GM20000 (cell line): ENCODE results near the gene FARP2.
"Not testable (repeated sequence)": the region's sequence is repeated elsewhere in the genome, so short reads cannot be mapped to it uniquely, and the experiment has no call there.

Experiments
- DNase-seq: peaks from one replicate; pipeline ENCODE4 v3.0.0; 2012; ENCODE audit warnings: low spot score
- TF ChIP-seq, protein P1 (sequence below): IDR thresholded peaks from 2 replicates; pipeline ENCODE4 v1.5.1; 2012; ENCODE audit warnings: mild to moderate bottlenecking, control low read depth; ENCODE audit errors: extremely low read depth, missing control alignments

FARP2 gene

DNA sequence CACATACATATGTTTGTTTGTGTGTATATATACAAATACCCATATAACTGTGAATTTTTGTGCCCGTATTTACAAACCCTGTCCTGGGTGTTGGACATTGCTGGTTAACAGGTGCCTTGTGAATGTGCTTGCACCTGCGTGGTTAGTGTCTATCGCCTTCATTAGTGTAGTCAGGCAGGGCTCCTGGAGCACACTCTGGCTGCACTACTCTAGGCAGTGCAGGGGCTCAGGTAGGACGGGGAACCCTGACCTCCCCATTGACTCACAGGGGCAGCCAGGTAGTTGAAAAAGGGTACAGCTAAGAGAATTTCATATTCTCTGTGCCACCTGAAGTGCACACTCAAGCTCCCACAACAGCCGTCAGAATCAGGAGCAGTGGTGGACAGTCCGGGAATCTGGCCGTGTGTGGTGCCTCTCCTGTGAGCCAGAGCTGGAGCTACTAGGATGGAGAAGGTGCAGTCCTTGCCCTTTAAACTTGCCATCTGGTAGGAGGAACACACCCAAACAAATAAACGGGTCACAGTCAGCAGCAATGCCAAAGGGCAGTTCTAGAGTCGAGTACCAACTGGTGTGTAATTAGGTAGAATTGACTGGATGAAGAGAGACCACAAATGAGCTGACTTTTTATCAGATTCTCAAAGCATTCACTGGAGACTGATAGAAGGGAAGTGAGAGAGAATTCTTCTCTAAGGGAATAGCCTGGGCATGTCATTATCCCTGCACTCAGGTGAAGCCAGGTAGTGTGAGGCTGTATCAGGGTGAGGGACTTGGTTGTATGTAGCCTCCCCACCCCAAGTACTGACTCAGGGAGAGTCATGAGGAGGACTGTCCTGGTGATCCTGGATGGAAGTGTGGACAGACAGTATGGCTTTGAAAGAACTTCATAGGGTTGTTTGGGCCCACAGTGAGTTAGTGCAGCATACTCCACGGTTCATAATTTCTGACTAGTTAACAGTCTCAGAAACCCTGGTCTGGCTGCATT is 44.1 kb downstream of the FARP2 start:
- no peak for DNase-seq

DNA sequence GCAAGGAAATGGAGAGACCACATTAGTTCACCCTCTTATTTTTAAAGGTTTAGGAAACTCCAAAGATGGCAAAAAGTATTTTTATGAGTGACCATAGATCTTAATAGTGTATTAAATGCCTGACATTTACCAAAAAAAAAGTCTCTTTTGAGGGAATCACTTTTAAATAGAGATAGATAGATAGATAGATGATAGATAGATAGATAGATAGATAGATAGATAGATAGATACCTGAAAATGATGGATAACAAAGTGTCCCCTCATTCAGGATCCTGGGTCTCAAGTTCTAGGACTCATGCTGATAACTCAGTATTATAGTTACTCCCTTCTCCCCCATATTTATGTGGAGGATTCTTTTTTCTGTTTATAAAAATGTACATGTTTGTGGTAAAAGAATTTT is 52.8 kb downstream of the FARP2 start:
- TF ChIP-seq, protein P1, sequence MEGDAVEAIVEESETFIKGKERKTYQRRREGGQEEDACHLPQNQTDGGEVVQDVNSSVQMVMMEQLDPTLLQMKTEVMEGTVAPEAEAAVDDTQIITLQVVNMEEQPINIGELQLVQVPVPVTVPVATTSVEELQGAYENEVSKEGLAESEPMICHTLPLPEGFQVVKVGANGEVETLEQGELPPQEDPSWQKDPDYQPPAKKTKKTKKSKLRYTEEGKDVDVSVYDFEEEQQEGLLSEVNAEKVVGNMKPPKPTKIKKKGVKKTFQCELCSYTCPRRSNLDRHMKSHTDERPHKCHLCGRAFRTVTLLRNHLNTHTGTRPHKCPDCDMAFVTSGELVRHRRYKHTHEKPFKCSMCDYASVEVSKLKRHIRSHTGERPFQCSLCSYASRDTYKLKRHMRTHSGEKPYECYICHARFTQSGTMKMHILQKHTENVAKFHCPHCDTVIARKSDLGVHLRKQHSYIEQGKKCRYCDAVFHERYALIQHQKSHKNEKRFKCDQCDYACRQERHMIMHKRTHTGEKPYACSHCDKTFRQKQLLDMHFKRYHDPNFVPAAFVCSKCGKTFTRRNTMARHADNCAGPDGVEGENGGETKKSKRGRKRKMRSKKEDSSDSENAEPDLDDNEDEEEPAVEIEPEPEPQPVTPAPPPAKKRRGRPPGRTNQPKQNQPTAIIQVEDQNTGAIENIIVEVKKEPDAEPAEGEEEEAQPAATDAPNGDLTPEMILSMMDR: no peak
- no peak for DNase-seq

More for the DNA sequence above, 44.1 kb downstream of the FARP2 start:
- TF ChIP-seq, protein P1: no peak

DNA sequence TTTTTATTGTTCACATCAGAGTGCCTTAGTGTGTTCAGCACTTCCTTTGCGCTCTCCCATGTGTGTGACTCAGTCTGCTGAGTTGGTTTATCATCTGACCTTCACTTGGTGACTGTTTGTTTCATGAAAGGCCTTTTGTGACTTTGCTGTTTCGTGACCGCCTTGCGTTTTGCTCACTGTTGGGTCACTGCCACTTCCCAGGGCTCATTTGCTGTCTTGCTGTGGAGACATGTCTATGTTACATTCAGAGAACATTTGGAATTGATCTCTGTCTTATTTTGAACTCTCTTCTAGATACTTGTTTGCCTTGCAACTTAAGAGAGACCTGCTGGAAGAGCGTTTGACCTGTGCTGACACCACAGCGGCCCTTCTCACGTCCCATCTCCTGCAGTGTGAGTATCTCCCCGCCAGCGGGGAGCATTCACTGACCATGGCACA is 54.7 kb downstream of the FARP2 start:
- TF ChIP-seq, protein P1: no peak
- DNase-seq: no peak

DNA sequence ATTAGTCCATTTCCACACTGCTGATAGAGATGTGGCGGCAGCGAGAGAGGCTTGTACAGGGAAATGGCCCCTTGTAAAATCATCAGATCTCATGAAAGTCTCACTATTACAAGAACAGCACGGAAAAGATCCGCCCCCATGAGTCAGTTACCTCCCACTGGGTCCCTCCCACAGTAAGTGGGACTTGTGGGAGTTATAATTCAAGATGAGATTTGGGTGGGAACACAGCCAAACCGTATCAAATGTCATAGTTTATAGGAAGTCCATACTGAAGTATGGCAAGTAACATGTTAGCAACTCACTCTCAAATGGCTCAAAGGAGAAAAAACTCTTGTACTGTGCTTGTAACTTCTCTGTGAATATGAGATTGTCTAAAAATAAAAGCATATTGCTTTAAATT is 56.1 kb downstream of the FARP2 start:
- TF ChIP-seq, protein P1: no peak
- no peak for DNase-seq

DNA sequence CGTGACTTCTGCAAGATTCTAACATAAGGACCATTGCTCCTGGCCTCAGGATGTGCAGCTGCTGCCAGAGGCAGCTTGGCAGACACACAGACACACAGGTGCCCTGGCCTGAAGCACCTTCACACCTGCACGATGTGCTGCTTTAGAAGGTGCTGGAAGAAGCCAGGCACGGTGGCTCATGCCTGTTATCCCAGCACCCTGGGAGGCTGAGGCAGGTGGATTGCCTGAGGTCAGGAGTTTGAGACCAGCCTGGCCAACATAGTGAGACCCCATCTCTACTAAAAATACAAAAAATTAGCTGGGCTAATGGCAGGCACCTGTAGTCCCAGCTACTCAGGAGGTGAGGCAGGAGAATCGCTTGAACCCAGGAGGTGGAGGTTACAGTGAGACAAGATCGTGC is 57.4 kb downstream of the FARP2 start:
- not testable (repeated sequence) for DNase-seq

DNA sequence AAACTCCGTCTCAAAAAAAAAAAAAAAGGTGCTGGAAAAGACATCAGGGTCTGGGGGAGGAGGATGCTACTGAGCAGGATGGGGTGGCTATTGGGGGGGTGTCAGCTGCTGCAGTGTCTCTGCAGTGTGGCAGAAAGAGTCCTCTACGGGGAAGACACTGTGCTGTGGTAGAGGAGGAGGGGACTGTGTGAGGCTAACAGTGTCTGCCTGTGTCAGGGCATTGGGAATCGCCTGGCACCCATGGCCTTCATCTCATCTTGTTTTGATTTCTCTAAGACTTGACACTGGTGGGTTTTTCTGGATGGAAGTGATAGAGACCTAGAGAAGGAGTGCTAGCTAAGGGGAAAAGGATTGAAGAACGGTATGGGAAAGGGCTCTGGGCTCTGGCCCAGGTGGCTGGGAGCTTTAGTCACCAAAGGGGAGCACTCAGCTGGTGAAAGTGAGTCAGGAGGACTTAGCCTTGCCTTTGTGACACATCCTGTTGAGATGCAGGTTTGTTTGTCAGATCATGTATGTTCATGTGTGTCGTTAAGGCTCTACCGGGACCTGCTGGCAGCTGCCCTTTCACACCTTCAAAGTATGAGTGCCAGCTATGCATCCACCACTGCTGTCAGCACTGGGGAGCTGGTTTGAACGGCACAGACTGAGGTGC is 58.0 kb downstream of the FARP2 start:
- TF ChIP-seq, protein P1: no peak
- no peak for DNase-seq

DNA sequence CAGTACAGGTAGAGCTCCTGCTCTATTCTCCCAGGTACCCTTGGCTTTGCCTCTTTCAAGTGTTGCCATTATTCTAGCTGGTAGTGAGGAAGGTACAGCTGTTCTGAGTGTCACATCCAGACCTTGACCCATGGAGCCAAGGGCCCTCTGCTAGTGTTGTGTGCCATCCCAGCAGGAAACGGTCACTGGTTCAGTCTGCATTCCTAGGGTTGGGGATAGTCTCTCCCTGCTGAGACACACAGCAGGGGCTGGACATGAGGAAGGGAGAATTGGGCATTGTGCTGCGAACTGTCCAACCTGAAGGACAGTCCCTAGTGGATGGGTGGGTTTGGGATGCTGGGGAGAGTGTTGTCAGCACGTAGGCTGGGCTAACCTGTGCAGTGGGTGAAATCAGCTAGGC is 59.1 kb downstream of the FARP2 start:
- no peak for DNase-seq
- TF ChIP-seq, protein P1: no peak

DNA sequence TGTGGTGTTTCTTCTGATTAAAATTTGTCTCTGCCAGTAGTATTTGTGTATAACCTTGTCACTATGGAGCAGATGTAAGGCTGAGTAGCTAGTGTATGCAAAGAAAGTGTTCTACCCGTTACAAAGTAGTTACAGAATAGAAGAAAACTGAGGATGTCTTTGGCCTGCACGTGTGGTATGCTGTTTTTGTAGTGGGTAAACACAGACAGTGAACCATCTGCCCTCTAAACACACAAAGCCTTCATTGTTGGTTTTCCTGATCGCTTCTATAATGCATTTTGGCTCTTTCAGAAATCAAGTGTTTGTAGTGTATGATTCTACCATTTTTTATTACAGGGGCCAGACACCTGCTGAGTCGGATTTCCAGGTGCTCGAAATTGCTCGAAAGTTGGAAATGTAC is 61.5 kb downstream of the FARP2 start:
- DNase-seq: no peak

More for the DNA sequence above, 61.5 kb downstream of the FARP2 start:
- TF ChIP-seq, protein P1: no peak
